ENCODE measurements around the gene METAP1. TPM values are rescaled to one million over a fixed set of nuclear protein-coding genes. Genes with fewer than 3 reads are reported as not detected.
"Not testable (repeated sequence)": the region's sequence is repeated elsewhere in the genome, so short reads cannot be mapped to it uniquely, and the experiment has no call there.

The METAP1 gene
- total RNA-seq, 2 experiments from 2014 or later = 47.3 to 58.7 TPM

DNA sequence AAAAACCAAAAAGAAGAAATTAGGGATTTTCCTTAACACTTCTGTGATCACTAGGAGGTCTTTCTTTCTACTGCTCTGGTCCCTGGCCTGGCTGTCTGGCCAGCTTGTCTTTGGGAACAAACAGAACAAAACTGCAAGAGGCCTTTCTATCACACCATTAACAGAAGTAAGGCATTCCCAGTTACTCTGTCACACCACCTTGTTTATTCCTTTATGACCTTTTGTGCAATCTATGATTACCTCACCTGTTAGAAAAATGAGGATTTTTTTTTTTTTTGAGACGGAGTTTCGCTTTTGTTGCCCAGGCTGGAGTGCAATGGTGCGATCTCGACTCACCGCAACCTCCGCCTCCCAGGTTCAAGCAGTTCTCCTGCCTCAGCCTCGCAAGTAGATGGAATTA, 3.0 kb downstream of the METAP1 start:
- Mint-ChIP-seq H3K36me3 (ENCODE audit: low read depth) (peaks cover 22% of the 10 kb centered on the region), H3K4me1 (ENCODE audit: low read depth) (peaks cover 31% of the 10 kb centered on the region)
- CTCF ChIA-PET = interaction anchor here (1.1 kb wide), 1 partner anchor 57 kb away, joined by 7 read pairs; no protein-coding TSS in a partner anchor

GRCh38 chr4:99002279-99002678, 6.8 kb downstream of the METAP1 start:
- H3K36me3 Mint-ChIP-seq (ENCODE audit: low read depth) = peaks cover 23% of the 10 kb centered on the region
- peaks cover 15% of the 10 kb centered on the region for H3K4me1 Mint-ChIP-seq (ENCODE audit: low read depth)
- H3K4me3 Mint-ChIP-seq = no peak overlapping the region
- H3K9me3 Mint-ChIP-seq (ENCODE audit: insufficient read depth) = no peaks in the 10 kb centered on the region
- DNase-seq (no peak), ATAC-seq (no peak)
- no peaks in the 10 kb centered on the region for H3K27me3 Mint-ChIP-seq (ENCODE audit: low read depth)
- ChIA-PET CTCF (interaction anchor here (0.8 to 2.2 kb wide), 2 partner anchors 24 to 54 kb away, joined by 3 to 6 read pairs; no protein-coding TSS in a partner anchor), POLR2A (no interaction called here)
- no peak overlapping the region for H3K27ac Mint-ChIP-seq

More for the DNA sequence above, 3.0 kb downstream of the METAP1 start:
- POLR2A ChIA-PET = interaction anchor here (0.6 to 4.8 kb wide), 2 partner anchors 90 to 571 kb away, joined by 3 to 59 read pairs; partner anchors contain the start of gene ADH5
- DNase-seq (no peak), ATAC-seq (no peak)
- no peaks in the 10 kb centered on the region for H3K9me3 Mint-ChIP-seq (ENCODE audit: insufficient read depth)
- no peak overlapping the region for H3K4me3 Mint-ChIP-seq
- no peak overlapping the region for H3K27ac Mint-ChIP-seq
- H3K27me3 Mint-ChIP-seq (ENCODE audit: low read depth) = no peaks in the 10 kb centered on the region

- ATAC-seq = no peak
- DNase-seq = no peak
These were observed 12.5 kb downstream of the METAP1 start for GRCh38 chr4:99008051-99008450.

DNA sequence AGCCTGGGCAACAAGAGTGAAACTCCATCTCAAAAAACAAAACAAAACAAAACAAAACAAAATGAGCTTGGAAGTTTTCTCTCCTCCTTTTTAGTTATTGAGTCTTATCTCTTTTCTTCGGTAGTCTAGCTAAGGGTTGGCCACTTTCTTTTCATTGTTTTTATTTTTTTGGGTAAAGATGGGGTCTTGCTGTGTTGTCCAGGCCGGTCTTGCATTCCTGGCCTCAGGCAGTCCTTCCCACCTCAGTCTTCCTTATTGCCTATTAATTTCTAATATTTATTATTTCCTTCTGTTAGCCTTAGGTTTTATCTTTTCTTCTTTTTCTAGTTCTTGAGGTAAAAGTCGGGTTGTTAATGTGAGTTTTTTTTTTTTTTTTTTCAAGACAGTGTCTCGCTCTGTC, 16.4 kb downstream of the METAP1 start:
- ATAC-seq = no peak
- H3K9me3 Mint-ChIP-seq (ENCODE audit: insufficient read depth) = peaks cover 8% of the 10 kb centered on the region
- no peaks in the 10 kb centered on the region for H3K4me1 Mint-ChIP-seq (ENCODE audit: low read depth)
- H3K27me3 Mint-ChIP-seq (ENCODE audit: low read depth) = no peaks in the 10 kb centered on the region
- H3K4me3 Mint-ChIP-seq = no peak overlapping the region
- H3K36me3 Mint-ChIP-seq (ENCODE audit: low read depth) = peaks cover 54% of the 10 kb centered on the region
- no peak overlapping the region for H3K27ac Mint-ChIP-seq
- CTCF ChIA-PET = interaction anchor here (1.6 to 2.0 kb wide), 2 partner anchors 17 to 44 kb away, joined by 4 to 18 read pairs; partner anchors contain the start of gene METAP1
- POLR2A ChIA-PET = interaction anchor here (0.7 kb wide), 1 partner anchor 18 kb away, joined by 3 read pairs; no protein-coding TSS in a partner anchor
- no peak for DNase-seq

More at GRCh38 chr4:99008051-99008450, 12.5 kb downstream of the METAP1 start:
- no peaks in the 10 kb centered on the region for H3K4me1 Mint-ChIP-seq (ENCODE audit: low read depth)
- ChIA-PET CTCF (interaction anchor here (1.0 to 2.0 kb wide), 4 partner anchors 11 to 48 kb away, joined by 3 to 9 read pairs (median 6); partner anchors contain the start of gene METAP1), POLR2A (interaction anchor here (0.9 kb wide), 1 partner anchor 48 kb away, joined by 3 read pairs; no protein-coding TSS in a partner anchor)
- H3K36me3 Mint-ChIP-seq (ENCODE audit: low read depth) = peaks cover 37% of the 10 kb centered on the region
- H3K27me3 Mint-ChIP-seq (ENCODE audit: low read depth) = no peaks in the 10 kb centered on the region
- H3K27ac Mint-ChIP-seq = no peak overlapping the region
- H3K9me3 Mint-ChIP-seq (ENCODE audit: insufficient read depth) = peaks cover 4% of the 10 kb centered on the region
- no peak overlapping the region for H3K4me3 Mint-ChIP-seq

DNA sequence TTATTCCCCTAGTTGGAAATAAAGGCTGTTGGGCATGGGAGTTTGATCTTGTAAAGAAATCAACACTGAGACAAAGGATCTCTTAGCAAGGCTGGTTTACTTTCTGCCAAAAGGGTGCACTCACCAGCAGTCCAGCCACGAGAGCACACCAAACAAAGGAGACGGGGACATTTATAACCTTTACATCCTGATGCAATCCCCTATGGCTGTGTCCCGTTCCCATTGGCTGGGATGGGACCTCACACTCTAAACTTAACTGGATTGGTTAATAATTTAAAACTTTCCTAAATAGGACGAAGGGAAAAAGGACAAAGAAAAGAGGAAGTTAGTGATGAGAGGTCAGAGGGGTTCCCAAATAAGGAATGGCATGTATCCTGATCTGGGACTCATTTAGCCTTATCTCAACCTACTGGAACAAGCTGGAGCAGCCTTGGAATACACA, 17.9 kb downstream of the METAP1 start:
- CTCF ChIA-PET = no interaction called here
- POLR2A ChIA-PET = no interaction called here
- H3K4me1 Mint-ChIP-seq (ENCODE audit: low read depth) = no peaks in the 10 kb centered on the region
- ATAC-seq (no peak), DNase-seq (no peak)
- H3K36me3 Mint-ChIP-seq (ENCODE audit: low read depth) = peaks cover 61% of the 10 kb centered on the region
- H3K27ac Mint-ChIP-seq = no peak overlapping the region
- no peaks in the 10 kb centered on the region for H3K27me3 Mint-ChIP-seq (ENCODE audit: low read depth)
- no peak overlapping the region for H3K4me3 Mint-ChIP-seq
- peaks cover 8% of the 10 kb centered on the region for H3K9me3 Mint-ChIP-seq (ENCODE audit: insufficient read depth)

GRCh38 chr4:99013884-99014523, 18.5 kb downstream of the METAP1 start:
- no peaks in the 10 kb centered on the region for H3K4me1 Mint-ChIP-seq (ENCODE audit: low read depth)
- ATAC-seq = no peak

DNA sequence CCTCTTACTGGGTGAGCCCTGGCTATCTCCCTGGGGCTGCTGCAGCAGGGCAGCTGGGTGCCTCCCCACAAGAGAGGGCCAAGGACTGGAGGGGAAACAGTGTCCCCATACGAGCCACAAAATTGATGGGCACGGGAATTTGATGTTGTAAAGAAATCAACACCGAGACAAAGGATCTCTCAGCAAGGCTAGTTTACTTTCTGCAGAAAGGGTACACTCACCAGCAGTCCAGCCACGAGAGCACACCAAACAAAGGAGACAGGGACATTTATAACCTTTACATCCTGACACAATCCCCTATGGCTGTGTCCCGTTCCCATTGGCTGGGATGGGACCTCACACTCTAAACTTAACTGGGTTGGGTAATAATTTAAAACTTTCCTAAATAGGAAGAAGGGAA, 25.9 kb downstream of the METAP1 start:
- Mint-ChIP-seq H3K36me3 (ENCODE audit: low read depth) (peaks cover 47% of the 10 kb centered on the region), H3K27ac (no peak overlapping the region)
- no peak for ATAC-seq

More at GRCh38 chr4:99013884-99014523, 18.5 kb downstream of the METAP1 start:
- POLR2A ChIA-PET = interaction anchor here (1.0 kb wide), 1 partner anchor 85 kb away, joined by 5 read pairs; the partner anchor contains the start of gene EIF4E
- CTCF ChIA-PET = interaction anchor here (1.0 to 2.1 kb wide), 3 partner anchors 19 to 42 kb away, joined by 3 to 7 read pairs (median 6); partner anchors contain the start of gene METAP1
- no peak for DNase-seq
- Mint-ChIP-seq H3K36me3 (ENCODE audit: low read depth) (peaks cover 65% of the 10 kb centered on the region), H3K4me3 (no peak overlapping the region), H3K27ac (no peak overlapping the region), H3K27me3 (ENCODE audit: low read depth) (no peaks in the 10 kb centered on the region), H3K9me3 (ENCODE audit: insufficient read depth) (peaks cover 8% of the 10 kb centered on the region)

GRCh38 chr4:99022566-99022965, 27.0 kb downstream of the METAP1 start:
- H3K4me3 Mint-ChIP-seq = no peak overlapping the region
- CTCF ChIA-PET = no interaction called here
- DNase-seq = no peak

More for the DNA sequence above, 25.9 kb downstream of the METAP1 start:
- Mint-ChIP-seq H3K9me3 (ENCODE audit: insufficient read depth) (peaks cover 23% of the 10 kb centered on the region), H3K4me1 (ENCODE audit: low read depth) (peaks cover 2% of the 10 kb centered on the region), H3K27me3 (ENCODE audit: low read depth) (no peaks in the 10 kb centered on the region), H3K4me3 (no peak overlapping the region)
- DNase-seq = no peak
- ChIA-PET POLR2A (no interaction called here), CTCF (no interaction called here)

DNA sequence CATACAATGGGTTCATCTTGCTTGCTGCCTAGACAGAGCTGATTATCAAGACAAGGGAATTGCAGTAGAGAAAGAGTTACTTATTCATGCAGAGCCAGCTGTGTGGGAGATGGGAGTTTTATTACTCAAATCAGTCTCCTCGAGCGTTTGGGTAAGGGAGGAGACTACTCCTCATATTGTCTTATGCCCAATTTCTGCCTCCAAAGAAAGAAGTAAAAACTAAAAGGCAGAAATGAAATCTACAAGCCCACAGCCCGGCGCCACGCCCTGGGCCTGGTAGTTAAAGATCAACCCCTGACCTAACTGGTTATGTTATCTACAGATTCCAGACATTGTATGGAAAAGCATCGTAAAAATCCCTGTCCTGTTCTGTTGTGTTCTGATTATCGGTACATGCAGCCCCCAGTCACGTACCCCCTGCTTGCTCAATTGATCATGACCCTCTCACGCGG, 28.3 kb downstream of the METAP1 start:
- H3K4me1 Mint-ChIP-seq (ENCODE audit: low read depth); H3K27me3 Mint-ChIP-seq (ENCODE audit: low read depth); H3K27ac Mint-ChIP-seq; DNase-seq; ATAC-seq; H3K4me3 Mint-ChIP-seq; CTCF ChIA-PET: not testable (repeated sequence)
- POLR2A ChIA-PET = interaction anchor here (0.6 kb wide), 1 partner anchor 391 kb away, joined by 3 read pairs; no protein-coding TSS in a partner anchor
- peaks cover 29% of the 10 kb centered on the region for H3K36me3 Mint-ChIP-seq (ENCODE audit: low read depth)
- H3K9me3 Mint-ChIP-seq (ENCODE audit: insufficient read depth) = peaks cover 23% of the 10 kb centered on the region

More at GRCh38 chr4:99022566-99022965, 27.0 kb downstream of the METAP1 start:
- Mint-ChIP-seq H3K9me3 (ENCODE audit: insufficient read depth) (peaks cover 23% of the 10 kb centered on the region), H3K4me1 (ENCODE audit: low read depth) (peaks cover 2% of the 10 kb centered on the region), H3K36me3 (ENCODE audit: low read depth) (peaks cover 38% of the 10 kb centered on the region), H3K27me3 (ENCODE audit: low read depth) (no peaks in the 10 kb centered on the region), H3K27ac (no peak overlapping the region)
- POLR2A ChIA-PET = interaction anchor here (0.6 kb wide), 1 partner anchor 32 kb away, joined by 3 read pairs; no protein-coding TSS in a partner anchor
- no peak for ATAC-seq

GRCh38 chr4:99024481-99025275, 29.2 kb downstream of the METAP1 start:
- CTCF ChIA-PET = interaction anchor here (0.7 to 1.3 kb wide), 2 partner anchors 17 to 19 kb away, joined by 3 to 4 read pairs; no protein-coding TSS in a partner anchor
- Mint-ChIP-seq H3K36me3 (ENCODE audit: low read depth) (peaks cover 29% of the 10 kb centered on the region), H3K9me3 (ENCODE audit: insufficient read depth) (peaks cover 19% of the 10 kb centered on the region), H3K4me1 (ENCODE audit: low read depth) (peaks cover 9% of the 10 kb centered on the region), H3K27ac (no peak overlapping the region), H3K4me3 (no peak overlapping the region), H3K27me3 (ENCODE audit: low read depth) (no peaks in the 10 kb centered on the region)
- POLR2A ChIA-PET = no interaction called here
- no peak for ATAC-seq
- DNase-seq = no peak

DNA sequence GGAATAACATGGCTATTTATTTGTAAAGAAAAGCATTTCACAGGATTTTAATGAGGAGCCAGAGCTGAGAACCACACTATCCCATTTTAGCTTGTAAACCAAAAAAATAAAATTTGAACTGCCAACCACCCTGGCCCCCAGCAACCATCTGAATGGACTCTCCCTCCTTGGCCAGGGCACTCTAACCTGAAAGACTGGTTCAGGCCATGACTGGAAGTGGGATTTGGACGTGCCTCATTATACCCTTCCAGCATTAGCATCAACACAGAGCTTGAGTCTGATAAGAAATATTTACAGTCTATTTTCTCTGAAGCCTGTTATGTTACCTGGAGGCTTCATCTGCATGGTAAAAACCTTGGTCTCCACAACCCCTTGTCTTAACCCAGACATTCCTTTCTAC, 30.0 kb downstream of the METAP1 start:
- H3K4me3 Mint-ChIP-seq = no peak overlapping the region
- H3K36me3 Mint-ChIP-seq (ENCODE audit: low read depth) = peaks cover 22% of the 10 kb centered on the region
- no peaks in the 10 kb centered on the region for H3K27me3 Mint-ChIP-seq (ENCODE audit: low read depth)
- ChIA-PET CTCF (interaction anchor here (1.3 to 2.9 kb wide), 3 partner anchors 18 to 30 kb away, joined by 3 to 14 read pairs (median 4); partner anchors contain the start of gene METAP1), POLR2A (no interaction called here)
- peaks cover 11% of the 10 kb centered on the region for H3K9me3 Mint-ChIP-seq (ENCODE audit: insufficient read depth)
- H3K27ac Mint-ChIP-seq = no peak overlapping the region
- ATAC-seq = no peak
- H3K4me1 Mint-ChIP-seq (ENCODE audit: low read depth) = peaks cover 16% of the 10 kb centered on the region
- no peak for DNase-seq

Data from activated CD8-positive, alpha-beta T cell treated with anti-CD3 and anti-CD28 coated beads, Interleukin-2, amount 10 ng/mL, durations not matched to agents 7 days and 5 days (primary cell).